CD4-positive, alpha-beta T cell treated with Interferon gamma for 1 hour (primary cell): ENCODE measurements around the gene SDK1.

ENCODE experiments used
- DNase-seq: peaks from one replicate; pipeline ENCODE4 v3.0.0-alpha.2; 2020

The SDK1 gene

GRCh38 chr7:4001742-4002141 is 700.7 kb downstream of the SDK1 start:
- DNase-seq: no peak

DNA sequence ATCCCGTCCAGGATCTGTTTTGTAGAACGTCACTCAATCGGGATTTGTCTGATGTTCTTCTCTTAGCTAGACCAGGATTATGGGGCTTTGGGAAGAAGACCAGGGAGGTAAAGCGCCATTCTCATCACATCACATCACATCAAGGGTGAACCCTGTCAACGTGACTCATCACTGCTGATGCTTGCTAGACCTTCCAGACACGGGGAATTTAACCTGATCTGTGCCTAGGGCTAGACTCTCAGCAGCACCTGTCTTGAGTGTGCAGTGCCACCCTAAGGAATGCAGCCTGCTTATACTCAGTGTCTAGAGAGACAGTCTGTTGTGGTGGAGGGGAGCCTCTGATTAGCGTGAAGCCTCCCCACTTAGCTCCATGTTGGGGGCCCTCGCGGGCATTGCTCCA is 702.5 kb downstream of the SDK1 start:
- DNase-seq: no peak

DNA sequence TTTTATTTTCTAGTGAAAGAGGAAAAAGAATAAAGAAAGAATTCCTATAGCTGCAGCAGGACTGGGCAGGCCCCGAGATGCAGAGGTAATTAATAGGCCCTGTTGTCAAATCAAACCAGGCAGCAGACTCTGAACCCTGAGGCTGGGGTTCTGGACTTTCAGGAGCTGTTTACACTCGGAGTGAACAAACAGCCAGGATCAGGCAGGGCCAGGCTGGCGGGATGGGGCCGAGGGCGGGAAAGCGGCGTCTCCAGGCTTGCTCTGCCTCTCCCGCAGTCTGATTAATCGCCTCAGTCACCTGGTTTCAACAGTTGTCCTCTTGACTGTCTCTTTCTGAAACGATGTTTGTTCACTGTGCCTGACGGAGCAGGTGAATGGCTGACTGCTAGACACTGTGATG is 705.6 kb downstream of the SDK1 start:
- no peak for DNase-seq

- no peak for DNase-seq
Observed at GRCh38 chr7:4009211-4010060, 708.4 kb downstream of the SDK1 start.

GRCh38 chr7:4010061-4010605 is 709.1 kb downstream of the SDK1 start:
- no peak for DNase-seq

DNA sequence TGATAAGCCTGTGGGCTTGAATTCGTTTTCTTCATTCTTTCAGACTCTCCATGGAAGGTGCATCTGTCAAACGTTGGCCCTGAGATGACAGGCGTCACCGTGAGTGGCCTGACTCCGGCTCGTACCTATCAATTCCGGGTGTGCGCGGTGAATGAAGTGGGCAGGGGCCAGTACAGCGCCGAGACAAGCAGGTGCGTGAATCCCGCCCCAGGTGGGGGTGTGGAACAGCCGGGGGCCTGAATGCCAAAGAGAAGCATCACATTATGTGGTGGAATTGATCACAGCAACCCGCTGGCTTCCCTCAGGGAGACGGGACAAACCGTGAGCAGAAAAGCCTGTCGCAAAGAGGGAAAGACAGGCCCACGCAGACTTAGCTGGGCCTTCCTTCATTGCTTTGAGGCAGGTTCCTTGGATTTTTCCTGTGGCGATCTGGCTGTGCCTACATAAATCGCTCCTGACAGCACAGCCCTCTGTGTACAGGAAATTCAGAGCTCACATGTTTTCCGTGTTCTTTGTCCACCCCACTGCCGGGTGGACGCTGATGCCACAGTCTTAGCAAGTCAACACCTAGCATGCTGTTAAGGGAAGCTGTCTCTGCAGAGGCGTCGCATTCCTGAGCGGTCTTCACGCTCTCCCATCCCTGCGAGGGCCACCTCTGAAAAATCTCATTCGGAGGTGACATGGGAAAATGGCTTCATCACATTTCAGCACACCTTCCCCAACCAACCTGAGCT is 710.0 kb downstream of the SDK1 start:
- no peak for DNase-seq

DNA sequence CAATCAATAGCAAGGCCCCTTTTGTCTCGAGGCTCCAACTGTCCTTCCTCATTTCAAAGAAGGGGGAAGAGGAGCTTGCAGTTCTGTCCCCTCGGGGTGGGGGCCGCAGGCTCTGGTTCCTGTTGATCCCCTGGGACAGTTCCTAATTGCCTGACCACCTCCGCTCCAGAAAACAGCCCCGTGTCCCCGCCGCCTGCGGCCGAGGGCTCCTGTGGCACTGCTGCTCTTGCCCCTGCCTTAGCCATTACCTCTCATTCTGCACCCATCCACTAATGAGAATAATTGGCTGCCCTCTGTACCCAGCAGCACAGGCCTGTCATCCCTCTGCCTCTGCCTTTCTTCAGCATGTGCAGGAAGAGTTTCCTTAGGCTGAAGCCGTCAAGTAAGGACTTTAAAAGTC is 712.7 kb downstream of the SDK1 start:
- no peak for DNase-seq

DNA sequence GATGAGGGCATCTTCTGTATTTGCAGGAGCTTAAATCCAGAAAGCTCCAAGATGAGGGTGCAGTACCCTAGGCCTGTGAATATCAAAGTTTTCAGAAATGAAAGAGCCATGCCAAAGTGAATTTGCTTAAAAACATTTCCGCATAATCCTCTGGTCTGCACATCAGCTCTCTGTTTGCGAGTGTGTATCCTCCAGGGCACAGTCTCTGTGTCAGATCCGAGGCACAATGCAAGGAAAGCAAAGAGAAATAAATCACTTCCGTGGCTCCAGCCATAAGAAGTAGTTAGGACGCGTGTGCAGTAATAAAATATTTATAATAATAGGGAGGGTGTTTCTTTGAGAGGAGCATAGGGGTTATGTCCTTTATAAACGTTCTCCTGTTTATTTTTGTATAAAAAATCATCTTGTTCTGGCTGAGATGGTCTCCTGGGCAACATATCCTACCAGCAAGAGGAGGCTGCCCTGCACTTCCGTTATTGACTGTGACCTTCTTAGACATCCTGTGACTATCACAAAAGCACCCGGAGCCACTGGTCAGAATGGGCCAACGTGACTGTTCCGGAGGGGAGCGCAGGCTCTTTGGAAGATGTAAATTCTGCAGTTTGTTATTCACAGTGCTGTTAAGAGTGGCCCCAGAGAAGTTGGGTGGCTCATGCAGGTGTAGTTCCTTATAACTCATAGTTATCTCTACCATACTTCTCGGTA is 713.4 kb downstream of the SDK1 start:
- DNase-seq: no peak

- no peak for DNase-seq
Observed at GRCh38 chr7:4015371-4015770, 714.3 kb downstream of the SDK1 start.

DNA sequence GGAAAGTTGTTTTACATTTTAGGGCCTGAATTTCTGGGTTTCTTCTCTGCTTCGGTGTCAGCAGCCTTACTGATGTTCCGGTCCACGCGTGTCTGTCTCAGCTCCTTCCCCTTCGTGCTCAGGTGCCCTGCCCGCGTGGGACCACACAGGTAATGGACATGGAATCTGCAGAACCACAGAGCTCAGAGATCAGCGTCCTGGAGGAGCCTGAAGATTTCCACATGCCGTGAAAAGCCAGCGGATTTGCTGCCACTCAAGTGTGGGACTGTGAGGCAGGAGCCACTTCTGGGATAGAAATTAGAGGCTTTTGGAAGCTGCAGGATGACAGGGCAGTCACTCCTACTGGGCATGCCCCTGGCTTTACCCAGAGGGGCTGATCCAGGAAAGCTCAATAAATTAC is 714.9 kb downstream of the SDK1 start:
- DNase-seq: no peak

DNA sequence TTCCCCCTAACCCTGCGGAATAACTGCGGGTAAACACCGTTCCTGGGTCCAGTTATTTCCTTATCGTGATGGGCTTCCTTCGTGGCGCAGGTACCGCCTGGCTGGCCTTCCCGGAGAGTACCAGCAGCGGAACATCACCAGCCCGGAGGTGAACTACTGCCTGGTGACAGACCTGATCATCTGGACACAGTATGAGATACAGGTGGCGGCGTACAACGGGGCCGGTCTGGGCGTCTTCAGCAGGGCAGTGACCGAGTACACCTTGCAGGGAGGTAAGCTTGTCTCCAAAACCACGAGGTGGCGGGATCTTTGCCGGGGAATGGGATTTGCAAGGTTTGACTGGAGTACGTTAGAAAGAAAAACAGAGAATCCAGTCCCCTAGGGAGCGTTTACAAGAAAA is 716.0 kb downstream of the SDK1 start:
- no peak for DNase-seq

- DNase-seq: no peak
Observed at GRCh38 chr7:4017785-4018184, 716.7 kb downstream of the SDK1 start.

- no peak for DNase-seq
Observed at GRCh38 chr7:4018601-4019316, 717.7 kb downstream of the SDK1 start.

DNA sequence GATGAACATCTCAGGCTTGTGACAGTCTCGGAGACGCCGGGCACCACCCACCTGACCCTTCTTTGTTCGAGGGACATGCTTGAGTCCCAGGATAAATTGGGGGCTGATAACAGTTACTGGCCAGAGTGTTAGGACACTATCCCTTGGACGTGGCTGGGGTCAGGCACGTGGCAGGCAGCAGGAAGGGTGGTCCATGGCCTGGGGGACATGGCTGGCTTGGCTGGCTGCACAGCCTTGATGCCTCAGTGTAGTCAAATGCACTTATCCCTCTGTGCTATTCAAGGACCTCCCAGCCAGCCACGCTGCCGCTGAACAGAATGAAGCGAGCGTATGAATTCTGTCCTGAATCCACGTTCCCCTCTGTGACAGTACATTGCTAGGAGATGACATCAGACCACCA is 719.0 kb downstream of the SDK1 start:
- DNase-seq: no peak

- DNase-seq: no peak
Observed at GRCh38 chr7:4021413-4021812, 720.4 kb downstream of the SDK1 start.

GRCh38 chr7:4022265-4022664 is 721.2 kb downstream of the SDK1 start:
- no peak for DNase-seq

DNA sequence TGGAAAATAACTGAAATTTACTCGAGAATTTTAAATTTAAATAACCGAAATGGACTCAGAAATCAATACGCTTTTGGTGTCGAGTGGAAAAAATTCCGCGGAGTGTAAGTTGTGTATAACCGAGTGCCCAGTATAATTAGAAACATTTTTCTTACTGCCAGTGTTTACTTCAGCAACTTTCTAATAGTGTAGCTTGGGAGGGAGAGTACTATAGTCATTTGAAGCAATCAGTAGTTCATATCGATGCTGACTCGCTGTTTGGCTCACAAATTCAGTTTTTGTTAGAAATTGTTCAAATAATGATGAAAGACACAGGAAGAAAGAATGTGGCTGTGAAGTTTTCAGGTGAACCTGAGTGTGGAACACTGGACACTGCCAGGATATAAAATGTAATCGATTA is 722.5 kb downstream of the SDK1 start:
- no peak for DNase-seq

GRCh38 chr7:4024133-4024532 is 723.1 kb downstream of the SDK1 start:
- DNase-seq: no peak

GRCh38 chr7:4024806-4025205 is 723.8 kb downstream of the SDK1 start:
- DNase-seq: no peak

DNA sequence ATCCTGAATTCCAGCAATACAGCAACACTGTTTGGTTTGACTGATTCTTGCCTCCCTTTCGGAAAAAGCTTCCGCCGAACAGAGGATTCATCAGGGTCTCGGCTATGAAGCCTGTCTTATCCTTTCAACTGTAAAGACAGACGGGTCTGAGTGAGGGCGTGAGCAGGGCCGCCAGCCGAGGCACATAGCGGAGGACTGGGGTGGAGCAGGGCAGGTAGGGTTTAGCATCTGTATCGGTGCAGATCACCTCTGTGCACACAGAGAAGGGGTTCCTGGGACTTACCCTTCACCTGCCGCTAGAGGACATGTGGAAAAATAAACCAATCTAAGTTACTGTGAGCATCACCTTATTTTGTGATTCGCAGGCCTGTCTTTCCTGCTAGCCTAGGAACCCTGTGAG is 724.2 kb downstream of the SDK1 start:
- no peak for DNase-seq

DNA sequence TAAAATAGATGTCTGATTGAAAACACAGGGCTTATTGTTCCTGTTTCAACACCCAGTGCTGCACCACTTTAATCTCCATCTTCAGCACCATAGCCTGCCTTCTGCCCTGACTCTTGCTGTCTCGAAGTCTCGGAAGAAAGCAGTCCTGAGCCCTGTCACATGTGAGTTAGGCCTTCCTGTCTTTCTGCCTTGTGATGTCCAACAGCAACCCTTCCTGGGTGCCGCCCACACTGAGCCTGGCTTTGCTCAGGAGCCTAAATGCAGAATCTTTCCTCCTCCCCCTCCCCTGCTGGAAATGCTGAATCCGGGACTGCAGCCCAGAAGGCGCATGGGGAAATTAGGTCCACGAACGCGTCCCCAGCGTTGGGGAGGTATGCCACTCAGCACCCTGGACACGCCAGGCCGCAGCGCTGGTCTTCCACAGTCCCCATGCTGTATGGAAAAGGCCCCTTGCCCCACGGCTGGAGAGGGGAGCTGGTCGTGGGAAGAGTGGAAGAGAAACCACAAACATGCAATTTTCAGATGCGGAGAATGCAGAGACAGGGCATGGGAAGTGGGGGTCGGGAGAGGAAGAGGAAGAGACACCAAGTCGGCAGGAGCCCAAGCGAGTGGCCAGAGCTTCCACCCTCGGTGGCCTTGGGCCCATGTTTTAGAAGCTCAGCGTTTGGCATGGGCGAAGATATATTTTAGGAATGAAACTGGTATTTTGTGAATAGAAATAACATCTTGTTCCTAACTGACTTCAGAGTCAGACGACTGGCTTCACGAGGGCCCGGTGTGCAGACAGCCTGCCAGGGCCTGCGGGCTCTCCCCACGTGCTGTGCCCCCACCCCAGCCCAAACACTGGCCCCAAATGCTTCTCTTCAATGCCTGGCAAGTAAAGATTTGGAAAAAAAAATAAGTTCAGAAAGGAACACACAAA is 724.9 kb downstream of the SDK1 start:
- no peak for DNase-seq
